GM21529 (cell line): ENCODE results near the gene LRFN3.
"Not testable (repeated sequence)": the region's sequence is repeated elsewhere in the genome, so short reads cannot be mapped to it uniquely, and the experiment has no call there.

ENCODE experiments used
- ATAC-seq: cut with Tn5 transposase; IDR thresholded peaks from one replicate; pipeline ENCODE4 v1.9.1; 2021; ENCODE audit not compliant: unreplicated experiment

LRFN3 gene

DNA sequence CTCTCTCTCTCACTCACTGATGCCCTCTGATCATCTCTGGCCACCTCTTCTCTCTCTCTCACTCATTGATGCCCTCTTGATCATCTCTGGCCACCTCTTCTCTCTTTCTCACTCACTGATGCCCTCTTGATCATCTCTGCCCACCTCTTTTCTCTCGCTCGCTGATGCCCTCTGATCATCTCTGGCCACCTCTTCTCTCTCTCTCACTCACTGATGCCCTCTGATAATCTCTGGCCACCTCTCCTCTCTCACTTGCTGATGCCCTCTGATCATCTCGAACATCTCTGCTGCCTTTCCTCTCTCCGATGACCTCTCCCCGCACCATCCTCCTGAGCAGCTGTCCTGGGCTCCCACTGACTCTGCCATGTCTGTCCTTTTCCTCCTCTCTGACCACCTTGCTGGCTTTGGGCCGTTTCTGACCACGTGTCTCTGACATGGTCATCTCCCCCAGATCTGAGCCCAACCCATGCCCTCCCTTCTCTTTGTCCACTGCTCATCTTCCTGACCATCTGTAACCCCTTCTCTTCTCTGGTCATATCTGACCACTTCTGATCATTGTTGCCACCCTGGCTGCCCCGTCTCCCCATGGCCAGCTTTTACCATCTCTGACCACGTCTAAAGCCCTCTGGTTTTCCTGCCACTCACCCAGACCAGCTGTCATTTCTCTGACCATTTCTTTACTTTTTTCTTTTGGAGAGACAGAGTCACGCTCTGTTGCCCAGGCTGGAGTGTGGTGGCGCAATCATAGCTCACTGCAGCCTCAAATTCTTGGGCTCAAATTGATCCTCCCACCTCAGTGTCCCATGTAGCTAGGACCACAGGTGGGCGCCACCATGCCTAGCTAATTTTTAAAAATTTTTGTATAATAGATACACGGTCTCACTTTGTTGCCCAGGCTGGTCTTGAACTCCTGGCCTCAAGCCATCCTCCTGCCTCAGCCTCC lies 2.4 kb downstream of the LRFN3 start:
- no peak for ATAC-seq

DNA sequence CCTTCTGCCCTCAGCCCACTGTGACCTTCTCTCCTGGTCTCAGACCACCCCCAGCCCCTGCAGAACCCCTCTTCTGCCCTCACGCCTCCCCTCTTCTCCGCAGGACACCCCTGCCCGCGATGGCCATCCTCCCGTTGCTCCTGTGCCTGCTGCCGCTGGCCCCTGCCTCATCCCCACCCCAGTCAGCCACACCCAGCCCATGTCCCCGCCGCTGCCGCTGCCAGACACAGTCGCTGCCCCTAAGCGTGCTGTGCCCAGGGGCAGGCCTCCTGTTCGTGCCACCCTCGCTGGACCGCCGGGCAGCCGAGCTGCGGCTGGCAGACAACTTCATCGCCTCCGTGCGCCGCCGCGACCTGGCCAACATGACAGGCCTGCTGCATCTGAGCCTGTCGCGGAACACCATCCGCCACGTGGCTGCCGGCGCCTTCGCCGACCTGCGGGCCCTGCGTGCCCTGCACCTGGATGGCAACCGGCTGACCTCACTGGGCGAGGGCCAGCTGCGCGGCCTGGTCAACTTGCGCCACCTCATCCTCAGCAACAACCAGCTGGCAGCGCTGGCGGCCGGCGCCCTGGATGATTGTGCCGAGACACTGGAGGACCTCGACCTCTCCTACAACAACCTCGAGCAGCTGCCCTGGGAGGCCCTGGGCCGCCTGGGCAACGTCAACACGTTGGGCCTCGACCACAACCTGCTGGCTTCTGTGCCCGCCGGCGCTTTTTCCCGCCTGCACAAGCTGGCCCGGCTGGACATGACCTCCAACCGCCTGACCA lies 3.3 kb downstream of the LRFN3 start:
- no peak for ATAC-seq

DNA sequence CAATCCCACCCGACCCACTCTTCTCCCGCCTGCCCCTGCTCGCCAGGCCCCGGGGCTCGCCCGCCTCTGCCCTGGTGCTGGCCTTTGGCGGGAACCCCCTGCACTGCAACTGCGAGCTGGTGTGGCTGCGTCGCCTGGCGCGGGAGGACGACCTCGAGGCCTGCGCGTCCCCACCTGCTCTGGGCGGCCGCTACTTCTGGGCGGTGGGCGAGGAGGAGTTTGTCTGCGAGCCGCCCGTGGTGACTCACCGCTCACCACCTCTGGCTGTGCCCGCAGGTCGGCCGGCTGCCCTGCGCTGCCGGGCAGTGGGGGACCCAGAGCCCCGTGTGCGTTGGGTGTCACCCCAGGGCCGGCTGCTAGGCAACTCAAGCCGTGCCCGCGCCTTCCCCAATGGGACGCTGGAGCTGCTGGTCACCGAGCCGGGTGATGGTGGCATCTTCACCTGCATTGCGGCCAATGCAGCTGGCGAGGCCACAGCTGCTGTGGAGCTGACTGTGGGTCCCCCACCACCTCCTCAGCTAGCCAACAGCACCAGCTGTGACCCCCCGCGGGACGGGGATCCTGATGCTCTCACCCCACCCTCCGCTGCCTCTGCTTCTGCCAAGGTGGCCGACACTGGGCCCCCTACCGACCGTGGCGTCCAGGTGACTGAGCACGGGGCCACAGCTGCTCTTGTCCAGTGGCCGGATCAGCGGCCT lies 4.1 kb downstream of the LRFN3 start:
- ATAC-seq = no peak

DNA sequence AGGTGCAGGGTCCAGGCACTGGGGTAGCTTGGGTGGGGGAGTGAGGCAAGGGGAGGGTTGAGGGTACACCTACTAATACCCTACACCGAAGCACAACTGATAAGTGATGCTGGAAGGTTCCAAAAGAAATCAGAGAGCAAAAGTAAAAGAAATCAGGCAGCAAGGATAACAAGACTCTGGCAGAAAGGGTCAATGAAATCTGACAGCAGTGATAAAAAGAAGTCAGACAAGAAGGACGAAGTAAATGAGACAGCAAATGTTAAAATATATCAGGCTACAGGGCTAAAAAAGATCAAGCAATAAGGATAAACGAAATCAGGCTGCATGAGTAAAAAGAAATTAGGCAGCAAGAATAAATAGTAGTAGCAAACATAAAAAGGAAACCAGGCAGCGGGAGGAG lies 4.7 kb downstream of the LRFN3 start:
- no peak for ATAC-seq

DNA sequence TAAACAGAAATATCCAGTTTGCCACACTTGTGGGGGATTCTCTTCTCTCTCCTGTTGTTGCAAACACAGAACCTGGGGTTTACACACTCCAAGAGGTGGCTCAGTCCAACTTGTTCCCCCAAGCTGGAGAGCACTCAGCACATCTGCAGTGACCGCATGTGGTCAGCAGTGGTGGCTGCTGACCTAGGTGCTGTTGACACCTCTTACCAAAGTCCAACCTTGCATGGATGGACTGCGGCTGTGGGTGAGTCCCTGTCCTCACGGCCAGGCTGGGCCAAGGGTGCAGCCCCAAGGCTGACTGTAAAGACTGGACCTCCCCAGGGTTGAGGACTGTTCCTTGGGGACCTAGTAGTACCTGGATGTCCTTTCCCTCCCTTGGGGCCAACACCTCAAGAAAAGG lies 6.1 kb downstream of the LRFN3 start:
- no peak for ATAC-seq

DNA sequence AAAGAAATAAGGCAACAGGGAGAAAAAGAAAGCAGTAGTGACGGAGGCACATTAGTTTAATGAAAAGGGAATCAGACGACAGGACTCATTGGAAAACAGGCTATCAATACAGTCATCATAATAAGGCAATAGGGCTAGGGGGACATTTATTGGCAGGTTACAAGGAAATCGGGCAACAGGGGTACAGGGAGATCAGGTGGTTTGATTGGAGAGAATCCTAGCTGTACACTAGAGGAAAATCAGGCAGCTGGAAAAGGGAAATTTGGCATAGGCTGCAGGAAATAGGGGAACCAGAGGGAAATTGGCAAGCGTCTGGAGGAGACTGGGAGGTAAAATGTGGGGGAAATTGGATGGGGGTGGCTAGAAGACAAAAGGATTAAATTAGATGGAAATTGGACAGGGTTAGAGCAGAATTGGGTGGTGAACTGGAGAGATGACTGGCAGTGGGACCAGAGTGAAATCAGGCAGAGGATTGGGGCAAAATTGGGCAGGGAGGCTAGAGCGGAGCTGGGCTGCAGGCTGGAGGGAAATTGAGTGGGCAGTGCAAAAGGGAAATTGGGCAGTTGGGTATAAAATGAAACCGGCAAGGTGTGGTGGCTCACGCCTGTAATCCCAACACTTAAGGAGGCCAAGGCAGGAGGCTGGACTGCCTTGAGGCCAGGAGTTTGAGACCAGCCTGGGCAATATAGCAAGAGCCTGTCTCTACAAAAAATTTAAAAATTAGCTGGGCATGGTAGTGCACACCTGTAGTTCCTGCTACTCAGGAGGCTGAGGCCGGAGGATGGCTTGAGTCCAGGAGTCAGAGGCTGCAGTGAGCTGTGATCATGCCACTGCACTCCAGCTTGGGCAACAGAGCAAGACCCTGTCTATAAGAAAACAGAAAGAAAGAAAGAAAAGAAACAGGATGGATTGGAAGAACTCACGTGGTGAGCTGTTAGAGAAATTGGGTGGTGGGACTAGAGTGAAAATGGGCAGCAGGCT lies 7.4 kb downstream of the LRFN3 start:
- no peak for ATAC-seq

DNA sequence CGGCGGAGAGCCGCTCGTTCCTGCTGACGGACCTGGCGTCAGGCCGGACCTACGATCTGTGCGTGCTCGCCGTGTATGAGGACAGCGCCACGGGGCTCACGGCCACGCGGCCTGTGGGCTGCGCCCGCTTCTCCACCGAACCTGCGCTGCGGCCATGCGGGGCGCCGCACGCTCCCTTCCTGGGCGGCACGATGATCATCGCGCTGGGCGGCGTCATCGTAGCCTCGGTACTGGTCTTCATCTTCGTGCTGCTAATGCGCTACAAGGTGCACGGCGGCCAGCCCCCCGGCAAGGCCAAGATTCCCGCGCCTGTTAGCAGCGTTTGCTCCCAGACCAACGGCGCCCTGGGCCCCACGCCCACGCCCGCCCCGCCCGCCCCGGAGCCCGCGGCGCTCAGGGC lies 8.4 kb downstream of the LRFN3 start:
- no peak for ATAC-seq

DNA sequence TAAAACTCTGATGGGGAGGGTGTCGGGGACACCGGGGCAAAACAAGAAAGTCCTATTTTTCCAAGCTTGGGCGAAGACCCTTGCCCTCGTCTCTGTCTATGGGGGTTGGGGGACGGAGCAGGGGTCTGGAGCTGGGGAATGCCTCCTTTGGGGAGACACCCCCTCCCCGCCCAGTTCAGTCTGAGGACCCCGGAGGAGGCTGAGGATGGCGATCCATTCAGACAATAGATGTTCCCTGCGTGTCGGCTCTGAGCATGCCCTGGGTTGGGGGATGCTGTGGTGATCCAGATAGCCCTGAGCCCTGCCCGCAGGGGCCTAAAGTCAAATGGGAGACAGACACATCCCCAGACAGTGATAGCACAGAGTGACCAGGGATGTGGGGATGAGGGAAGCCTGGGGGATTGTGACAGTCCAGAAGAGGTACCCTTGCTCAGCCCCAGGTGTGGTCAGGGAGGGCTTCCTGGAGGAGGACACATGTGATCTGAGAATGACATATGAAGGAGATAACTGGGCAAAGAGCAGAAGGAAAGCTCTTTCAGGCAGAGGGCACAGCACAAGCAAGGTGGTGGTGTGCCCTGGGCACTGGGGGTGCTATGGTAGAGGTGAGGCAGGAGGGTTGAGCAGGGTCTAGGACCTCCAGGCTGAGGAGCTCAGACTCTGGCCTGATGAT lies 9.1 kb downstream of the LRFN3 start:
- ATAC-seq = no peak

DNA sequence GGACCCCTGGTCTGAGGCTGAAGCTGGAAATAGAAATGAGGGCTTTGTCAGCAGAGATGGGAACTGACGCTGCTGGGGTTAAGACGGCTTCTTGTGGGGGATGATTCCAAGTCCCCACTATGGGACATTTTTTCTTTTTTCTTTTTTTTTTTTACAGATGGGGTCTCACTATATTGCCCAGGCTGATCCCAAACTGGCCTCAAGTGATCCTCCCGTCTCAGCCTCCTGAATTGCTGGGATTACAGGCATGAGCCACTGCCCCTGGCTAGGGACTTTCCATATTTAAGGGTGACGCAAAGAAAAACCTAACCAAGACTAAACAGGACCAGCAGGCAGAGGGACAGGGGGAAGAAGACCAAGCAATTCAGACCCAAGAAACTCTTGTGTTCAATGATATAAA lies 10.0 kb downstream of the LRFN3 start:
- no peak for ATAC-seq

DNA sequence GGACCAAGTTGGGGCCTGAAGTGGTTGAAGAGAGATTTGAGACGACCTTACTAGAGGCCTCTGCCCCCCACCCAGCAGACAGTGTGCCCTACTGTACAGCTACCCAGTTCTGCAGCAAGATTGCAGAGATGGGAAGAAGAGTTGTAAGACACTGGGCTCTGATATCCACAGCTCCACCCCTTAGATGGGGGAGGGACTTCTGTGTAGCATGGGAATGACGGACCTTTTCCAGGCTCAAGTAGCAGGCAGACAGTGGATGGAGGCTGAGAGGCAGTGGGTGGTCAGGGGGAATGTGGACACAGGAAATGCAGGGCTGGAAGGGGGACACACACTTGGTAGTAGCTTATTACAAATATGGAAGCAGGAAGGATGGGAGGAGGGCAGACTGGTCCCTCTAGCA lies 13.0 kb downstream of the LRFN3 start:
- no peak for ATAC-seq

DNA sequence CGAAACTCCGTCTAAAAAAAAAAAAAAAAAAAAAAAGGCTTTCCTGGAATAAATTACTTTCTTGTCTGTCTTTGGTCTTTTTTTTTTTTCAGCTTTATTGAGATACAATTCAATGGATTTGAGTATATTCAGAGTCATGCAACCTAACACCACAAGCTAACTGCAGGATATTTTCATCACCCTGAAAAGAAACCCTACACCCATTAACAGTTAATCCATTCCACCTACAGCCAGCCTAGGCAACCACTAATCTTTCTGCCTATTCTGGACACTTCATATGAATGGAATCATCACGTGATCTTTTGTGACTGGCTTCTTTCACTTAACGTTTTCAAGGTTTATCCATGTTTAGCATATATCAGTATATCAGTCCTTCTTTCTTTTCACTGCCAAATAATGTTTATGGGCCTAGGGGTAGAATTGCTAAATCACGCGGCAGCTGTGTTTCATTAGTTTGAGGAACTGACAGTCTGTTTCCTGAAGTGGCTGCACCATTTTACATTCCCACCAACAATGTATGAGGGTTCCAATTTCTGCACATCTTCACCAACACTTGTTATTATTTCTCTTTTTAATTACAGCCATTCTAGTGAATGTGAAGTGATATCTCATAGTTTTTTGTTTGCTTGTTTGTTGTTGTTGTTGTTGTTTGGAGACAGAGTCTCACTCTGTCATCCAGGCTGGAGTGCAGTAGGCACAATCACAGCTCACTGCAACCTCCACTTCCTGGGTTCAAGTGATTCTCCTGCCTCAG lies 19.9 kb downstream of the LRFN3 start:
- no peak for ATAC-seq

DNA sequence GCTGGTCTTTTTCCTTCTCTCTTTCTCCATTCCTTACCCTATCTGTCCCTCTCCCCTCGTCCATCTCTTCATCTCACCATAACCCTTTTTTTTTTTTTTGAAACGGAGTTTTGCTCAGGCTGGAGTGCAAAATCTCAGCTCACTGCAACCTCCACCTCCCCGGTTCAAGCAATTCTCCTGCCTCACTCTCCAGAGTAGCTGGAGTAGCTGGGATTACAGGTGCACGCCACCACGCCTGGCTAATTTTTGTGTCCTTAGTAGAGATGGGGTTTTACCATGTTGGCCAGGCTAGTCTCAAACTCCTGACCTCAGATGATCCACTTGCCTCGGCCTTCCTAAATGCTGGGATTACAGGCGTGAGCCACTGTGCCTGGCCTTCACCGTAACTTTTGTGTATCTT lies 21.2 kb downstream of the LRFN3 start:
- ATAC-seq = not testable (repeated sequence)

DNA sequence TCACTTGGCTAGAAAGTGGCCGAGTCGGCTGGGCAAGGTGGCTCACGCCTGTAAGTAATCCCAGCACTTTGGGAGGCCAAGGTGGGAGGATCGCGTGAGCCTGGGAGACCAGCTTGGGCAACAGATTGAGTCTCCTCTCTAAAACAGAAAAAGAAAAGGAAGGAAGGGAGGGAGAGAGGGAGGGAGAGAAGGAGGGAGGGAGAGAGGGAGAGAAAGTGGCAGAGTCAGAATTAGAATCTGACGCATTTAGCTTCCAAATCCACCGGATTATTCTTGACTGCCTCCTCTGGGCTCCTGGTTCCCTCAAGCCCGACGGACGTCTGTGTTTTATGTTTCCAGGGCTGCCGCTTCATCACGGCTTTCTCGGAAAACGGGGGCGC lies 22.5 kb downstream of the LRFN3 start:
- ATAC-seq = no peak

DNA sequence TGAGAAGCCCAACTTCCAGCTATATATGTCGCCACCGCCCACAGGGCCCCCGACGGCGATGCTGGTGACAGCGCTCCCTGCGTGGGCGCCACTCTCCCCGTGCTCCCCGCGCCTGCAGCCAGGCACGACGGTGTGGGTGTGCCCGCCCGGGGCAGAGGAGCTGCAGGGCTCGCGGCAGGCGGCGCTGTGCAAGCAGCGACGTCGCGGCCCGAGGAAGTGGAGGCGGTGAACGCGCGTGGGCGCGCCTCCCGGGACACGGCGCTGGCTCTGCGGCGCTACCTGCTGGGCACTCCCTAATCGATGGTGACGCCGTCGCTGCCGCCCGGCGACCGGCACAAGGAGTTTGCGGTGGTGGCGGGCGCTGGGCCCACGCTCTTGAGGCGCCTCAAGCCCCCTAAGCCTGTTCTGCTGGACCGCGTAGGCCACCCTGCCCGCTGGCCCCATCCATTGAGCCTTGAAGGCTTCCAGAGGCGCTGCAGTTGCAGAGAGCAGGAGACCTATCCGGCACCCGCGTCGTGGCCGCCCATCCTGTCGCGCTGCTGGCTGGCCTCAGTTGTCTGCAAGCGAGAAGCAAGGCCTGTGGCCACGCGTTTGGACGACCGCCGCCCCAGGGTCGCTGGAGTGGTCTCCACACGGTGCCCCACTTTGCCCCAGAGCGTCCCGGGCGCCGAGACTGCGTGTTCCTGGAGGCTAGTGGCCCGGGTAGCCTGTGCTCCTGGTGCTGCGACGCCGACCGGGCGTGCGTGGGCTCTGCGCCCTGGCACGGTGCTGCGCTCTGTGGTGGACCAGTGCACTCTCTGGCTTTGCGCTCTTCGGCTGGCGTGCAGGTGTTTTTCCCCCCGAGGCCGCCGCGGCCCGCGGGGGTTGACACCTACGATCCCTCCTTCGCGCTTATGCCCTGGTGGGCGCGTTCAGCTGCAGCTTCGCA lies 23.1 kb downstream of the LRFN3 start:
- ATAC-seq = no peak

DNA sequence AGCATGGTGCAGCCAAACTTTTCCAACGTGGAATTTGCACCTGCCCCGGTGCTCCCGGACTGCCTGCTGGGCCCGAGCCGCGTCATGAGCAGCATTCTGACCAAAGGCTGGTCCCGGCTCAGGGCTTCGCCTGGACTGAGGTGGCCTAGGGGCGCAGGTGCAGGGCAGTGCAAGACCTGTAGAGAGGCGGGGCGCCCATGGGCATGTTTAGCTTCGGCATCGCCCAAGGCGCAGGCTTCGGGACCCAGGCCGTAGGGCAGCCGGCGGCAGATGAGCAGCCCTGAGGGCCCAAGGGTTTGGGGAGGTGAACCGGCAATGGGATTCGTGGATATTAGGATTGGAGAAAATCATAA lies 23.8 kb downstream of the LRFN3 start:
- ATAC-seq = no peak

DNA sequence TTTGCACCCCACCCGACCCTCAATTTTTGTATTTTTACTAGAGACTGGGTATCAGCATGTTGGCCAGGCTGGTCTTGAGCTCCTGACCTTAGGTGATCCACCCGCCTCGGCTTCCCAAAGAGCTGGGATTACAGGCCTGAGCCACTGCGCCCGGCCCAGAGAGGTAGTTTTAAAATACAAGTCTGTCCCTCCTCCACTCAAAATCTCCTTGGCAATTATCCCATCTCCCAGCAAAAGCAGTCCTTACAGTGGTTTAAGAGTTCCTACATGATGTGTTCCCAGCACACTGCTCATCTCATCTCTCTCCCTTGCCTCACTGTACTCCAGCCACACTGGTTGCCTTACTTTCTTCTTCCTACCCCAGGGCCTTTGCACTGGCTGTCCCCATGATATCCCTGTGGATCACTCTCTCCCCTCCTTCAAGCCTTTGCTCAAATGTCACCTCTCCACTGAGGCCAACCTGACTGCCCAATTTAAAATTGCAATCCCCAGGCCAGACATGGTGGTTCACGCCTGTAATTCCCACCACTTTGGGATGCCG lies 24.3 kb downstream of the LRFN3 start:
- ATAC-seq = no peak

DNA sequence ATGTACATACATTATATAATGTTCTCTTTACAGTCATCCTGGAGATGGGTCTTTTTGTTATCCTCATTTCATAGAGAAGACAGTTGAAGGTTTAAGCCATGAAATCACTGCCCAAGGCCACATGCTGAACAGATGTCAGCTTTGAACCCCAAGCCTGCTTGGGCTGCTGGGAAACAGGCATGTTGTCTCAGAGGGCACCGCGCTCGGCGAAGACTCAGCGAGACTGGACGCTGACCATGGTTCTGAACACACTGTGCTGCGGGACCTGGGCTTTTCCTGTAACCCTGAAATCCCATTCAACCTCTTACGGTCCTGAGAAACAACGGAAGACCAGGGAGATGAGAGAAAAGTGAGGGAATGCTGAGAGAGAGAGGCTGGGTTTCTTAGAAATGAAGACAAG lies 27.3 kb downstream of the LRFN3 start:
- ATAC-seq = no peak

DNA sequence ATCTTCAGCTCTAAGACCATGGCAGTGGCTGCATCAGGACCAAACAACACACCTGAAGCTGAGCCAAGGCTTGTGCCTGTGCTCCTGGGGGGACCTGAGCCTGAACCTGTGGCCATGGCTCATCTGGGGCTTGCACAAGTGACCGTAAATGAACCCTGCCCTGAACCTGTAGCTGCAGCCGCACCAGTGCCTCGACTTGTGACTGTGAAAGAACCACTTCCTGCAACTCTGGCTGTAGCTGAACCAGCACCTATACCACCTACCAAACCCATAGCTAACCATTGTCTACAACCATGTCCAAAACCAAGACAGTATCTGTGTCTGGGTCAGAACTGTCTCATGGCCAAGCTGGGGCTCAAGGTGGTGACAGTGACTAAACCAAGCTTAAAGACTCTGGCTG lies 30.6 kb downstream of the LRFN3 start:
- ATAC-seq = no peak
